A673 (cell line): ENCODE data around the gene INO80B. TPM values are rescaled to one million over a fixed set of nuclear protein-coding genes. Genes with fewer than 3 reads are reported as not detected.

Experiments used
- BruUV-seq: library from RNA; stranded (reverse); fragments of 400-500 nt; replicated peaks from 2 replicates; lab custom pipeline; 2021; lab: Mats Ljungman, UMichigan
- CTCF ChIA-PET: fragments of 300-600 bp; sonication (Branson Sonifier 250); formaldehyde crosslinking; loops from one replicate; lab custom pipeline; 2022; ENCODE audit warnings: antibody characterized with exemption; lab: Charles Lee
- POLR2A ChIA-PET: fragments of 300-600 bp; sonication (Branson Sonifier 250); formaldehyde crosslinking; loops from one replicate; lab custom pipeline; 2022; ENCODE audit warnings: antibody characterized with exemption; ENCODE audit not compliant: low non-redundant PET; lab: Charles Lee
- DNase-seq: peaks from one replicate; pipeline ENCODE4 v3.0.0-alpha.2; 2015; ENCODE audit warnings: low spot score
- H3K27ac ChIP-seq: fragments of 200-600 bp; sonication (generic); 2 replicates; pipeline ENCODE4 v1.5.1; 2016; ENCODE audit warnings: mixed run types, low read depth, mild to moderate bottlenecking, mixed read lengths, antibody characterized with exemption, low read length; ENCODE audit not compliant: poor library complexity, severe bottlenecking
- H3K27me3 ChIP-seq: fragments of 200-600 bp; sonication (generic); replicated peaks from 2 replicates; pipeline ENCODE4 v1.6.1; 2017; ENCODE audit warnings: mixed run types, low read depth, mild to moderate bottlenecking, mixed read lengths, antibody characterized with exemption, low read length; ENCODE audit not compliant: insufficient read depth, poor library complexity
- H3K36me3 ChIP-seq: fragments of 200-600 bp; sonication (generic); 2 replicates; pipeline ENCODE4 v1.6.1; 2016; ENCODE audit warnings: mixed run types, mild to moderate bottlenecking, mixed read lengths, antibody characterized with exemption, low read length; ENCODE audit not compliant: insufficient read depth, poor library complexity, severe bottlenecking
- H3K4me1 ChIP-seq: fragments of 200-600 bp; sonication (generic); 2 replicates; pipeline ENCODE4 v1.6.1; 2017; ENCODE audit warnings: mixed run types, mild to moderate bottlenecking, mixed read lengths, antibody characterized with exemption, low read length; ENCODE audit not compliant: insufficient read depth, poor library complexity, severe bottlenecking
- H3K4me3 ChIP-seq: fragments of 200-600 bp; sonication (generic); 2 replicates; pipeline ENCODE4 v1.5.1; 2016; ENCODE audit warnings: low read depth, mixed run types, mild to moderate bottlenecking, mixed read lengths, low read length; ENCODE audit not compliant: poor library complexity, severe bottlenecking
- H3K9me3 ChIP-seq: fragments of 200-600 bp; sonication (generic); 2 replicates; pipeline ENCODE4 v1.6.1; 2016; ENCODE audit warnings: mixed run types, low read depth, mild to moderate bottlenecking, mixed read lengths, antibody characterized with exemption, low read length; ENCODE audit not compliant: poor library complexity, severe bottlenecking
- CTCF ChIP-seq: fragments of 300-800, 200-600 bp; sonication (generic); conservative IDR thresholded peaks from 2 replicates; pipeline ENCODE4 v1.5.1; 2017; ENCODE audit warnings: low read depth, mild to moderate bottlenecking, antibody characterized with exemption, low read length, moderate library complexity, mixed read lengths
- EZH2 ChIP-seq: fragments of 200-600 bp; sonication (generic); IDR thresholded peaks from 2 replicates; pipeline ENCODE4 v1.6.1; 2017; ENCODE audit warnings: borderline replicate concordance, low read depth, mild to moderate bottlenecking, mixed read lengths, antibody characterized with exemption, low read length; ENCODE audit not compliant: poor library complexity, severe bottlenecking
- intact Hi-C: fragments of 100-400 bp; cut with micrococcal nuclease; formaldehyde crosslinking; loops from one replicate; pipeline ENCODE4 v1.10.0; 2022; ENCODE audit not compliant: unreplicated experiment
- total RNA-seq: library from RNA; stranded (reverse); gene quantifications from 2 replicates; pipeline ENCODE4 v1.2.3, GENCODE V29; 2021

The INO80B gene
- total RNA-seq, 1 experiment from 2014 or later, result 29.9 TPM

GRCh38 chr2:74493546-74493945, 38.7 kb downstream of the INO80B start:
- no peak for DNase-seq
- POLR2A ChIA-PET, result no interaction called here
- BruUV-seq, result no TSS peak

GRCh38 chr2:74495440-74495839, 40.6 kb downstream of the INO80B start:
- Histone ChIP-seq H3K27me3 (peaks cover 30% of the 10 kb centered on the region), H3K4me3 (no peak overlapping the region), H3K27ac (no peak overlapping the region), H3K4me1 (peaks cover 5% of the 10 kb centered on the region), H3K9me3 (no peaks in the 10 kb centered on the region), H3K36me3 (peaks cover 24% of the 10 kb centered on the region)
- ChIA-PET POLR2A (interaction anchor here (0.6 kb wide), 1 partner anchor 873 kb away, joined by 3 read pairs; no protein-coding TSS in a partner anchor), CTCF (no interaction called here)
- BruUV-seq, result no TSS peak
- no peak for DNase-seq
- TF ChIP-seq CTCF (no peak), EZH2 (no peak)
- intact Hi-C loops, result no loop called here

More at GRCh38 chr2:74493546-74493945, 38.7 kb downstream of the INO80B start:
- Histone ChIP-seq H3K4me3 (no peak overlapping the region), H3K27me3 (peaks cover 11% of the 10 kb centered on the region), H3K9me3 (no peaks in the 10 kb centered on the region), H3K36me3 (peaks cover 27% of the 10 kb centered on the region), H3K27ac (no peak overlapping the region), H3K4me1 (peaks cover 5% of the 10 kb centered on the region)
- CTCF ChIA-PET, result interaction anchor here (0.6 kb wide), 1 partner anchor 11 kb away, joined by 5 read pairs; the partner anchor contains the start of genes CCDC142 and TTC31
- intact Hi-C loops, result no loop called here
- TF ChIP-seq EZH2 (no peak), CTCF (no peak)

GRCh38 chr2:74496997-74497776, 42.3 kb downstream of the INO80B start:
- no peak overlapping the region for H3K4me3 ChIP-seq
- peaks cover 31% of the 10 kb centered on the region for H3K27me3 ChIP-seq
- peaks cover 5% of the 10 kb centered on the region for H3K4me1 ChIP-seq
- H3K36me3 ChIP-seq, result peaks cover 9% of the 10 kb centered on the region
- no peak for DNase-seq
- TF ChIP-seq EZH2, result no peak
- no peak for TF ChIP-seq CTCF
- CTCF ChIA-PET, result interaction anchor here (0.5 kb wide), 1 partner anchor 45 kb away, joined by 5 read pairs; no protein-coding TSS in a partner anchor
- intact Hi-C loops, result no loop called here
- H3K27ac ChIP-seq, result no peak overlapping the region
- POLR2A ChIA-PET, result no interaction called here
- no peaks in the 10 kb centered on the region for H3K9me3 ChIP-seq
- BruUV-seq, result no TSS peak
